HEK293 (cell line): Measurements from ENCODE around the gene SIKE1.
A peak's percentile ranks its signal among the peaks of the same experiment; 100 is the strongest.

Experiments
- CTCF ChIA-PET: fragments of 350-600 bp; formaldehyde crosslinking; extraction: SDS; loops from one replicate; lab custom pipeline; 2021; ENCODE audit warnings: antibody characterized with exemption; lab: Yijun Ruan, JAX
- POLR2A ChIA-PET: fragments of 300-600 bp; formaldehyde crosslinking; extraction: SDS; loops from one replicate; lab custom pipeline; 2020; ENCODE audit warnings: antibody characterized with exemption, inconsistent platforms; lab: Yijun Ruan, JAX
- H3K27ac ChIP-seq: fragments of 200-500 bp; sonication (Bioruptor generic); 2 replicates; pipeline ENCODE4 v1.5.1; 2014; ENCODE audit warnings: low read depth, low read length, control low read depth, inconsistent platforms; ENCODE audit errors: extremely low read depth
- H3K36me3 ChIP-seq, 2 experiments: fragments of 200-500 bp in 1 of 2; sonication (Bioruptor generic) in 1 of 2; 1 replicate in 1 of 2; 2 replicates in 1 of 2; pipeline ENCODE4 v1.5.1; 2014 to 2017; ENCODE audit warnings: inconsistent platforms in 2 of 2, low read length in 2 of 2; ENCODE audit not compliant: control insufficient read depth in 2 of 2, insufficient read depth in 1 of 2
- H3K4me1 ChIP-seq: fragments of 200-500 bp; sonication (Bioruptor generic); 2 replicates; pipeline ENCODE4 v1.5.1; 2014; ENCODE audit warnings: mild to moderate bottlenecking, low read length, inconsistent platforms; ENCODE audit not compliant: control insufficient read depth, insufficient read depth
- H3K4me3 ChIP-seq: 2 replicates; pipeline ENCODE4 v1.5.1; 2011; ENCODE audit warnings: low read depth, mild to moderate bottlenecking, control low read depth, low read length, moderate library complexity
- H3K9me3 ChIP-seq: fragments of 200-500 bp; sonication (Bioruptor generic); 2 replicates; pipeline ENCODE4 v1.5.1; 2014; ENCODE audit warnings: low read depth, low read length, inconsistent platforms; ENCODE audit not compliant: control insufficient read depth, insufficient read depth
- ELK4 ChIP-seq: IDR thresholded peaks from 2 replicates; pipeline ENCODE4 v1.6.1; 2011; ENCODE audit warnings: mild to moderate bottlenecking, low read depth, low read length, borderline replicate concordance
- GLIS2 ChIP-seq: fragments of 450-650 bp; formaldehyde crosslinking; IDR thresholded peaks from 2 replicates; pipeline ENCODE4 v1.5.1; 2016; ENCODE audit warnings: missing biosample characterization, missing genetic modification characterization
- HIC1 ChIP-seq: fragments of 450-650 bp; formaldehyde crosslinking; IDR thresholded peaks from 2 replicates; pipeline ENCODE4 v1.5.1; 2016; ENCODE audit warnings: missing biosample characterization, missing genetic modification characterization
- HOXC10 ChIP-seq: sonication (generic); formaldehyde crosslinking; IDR thresholded peaks from 2 replicates; pipeline ENCODE4 v1.8.1; 2023; ENCODE audit warnings: mild to moderate bottlenecking, missing genetic modification reagents
- INSM2 ChIP-seq: fragments of 450-650 bp; formaldehyde crosslinking; IDR thresholded peaks from 2 replicates; pipeline ENCODE4 v1.5.1; 2016; ENCODE audit warnings: missing biosample characterization, missing genetic modification characterization
- PRDM6 ChIP-seq: fragments of 450-650 bp; formaldehyde crosslinking; IDR thresholded peaks from 2 replicates; pipeline ENCODE4 v1.5.1; 2017; ENCODE audit warnings: missing biosample characterization, missing genetic modification characterization
- REST ChIP-seq: fragments of 450-650 bp; formaldehyde crosslinking; IDR thresholded peaks from 2 replicates; pipeline ENCODE4 v1.5.1; 2016; ENCODE audit warnings: missing biosample characterization, missing genetic modification characterization
- SCRT1 ChIP-seq: fragments of 450-650 bp; formaldehyde crosslinking; IDR thresholded peaks from 2 replicates; pipeline ENCODE4 v1.5.1; 2016; ENCODE audit warnings: missing biosample characterization, missing genetic modification characterization, borderline replicate concordance
- SCRT2 ChIP-seq: fragments of 450-650 bp; formaldehyde crosslinking; IDR thresholded peaks from 2 replicates; pipeline ENCODE4 v1.5.1; 2016; ENCODE audit warnings: missing biosample characterization, missing genetic modification characterization
- TRIM28 ChIP-seq: IDR thresholded peaks from 2 replicates; pipeline ENCODE4 v1.6.1; 2011; ENCODE audit warnings: low read length, control low read depth, borderline replicate concordance
- ZBTB8A ChIP-seq: fragments of 450-650 bp; formaldehyde crosslinking; IDR thresholded peaks from 2 replicates; pipeline ENCODE4 v1.5.1; 2016; ENCODE audit warnings: missing biosample characterization, missing genetic modification characterization
- ZFHX2 ChIP-seq: fragments of 450-650 bp; formaldehyde crosslinking; conservative IDR thresholded peaks from 2 replicates; pipeline ENCODE4 v1.5.1; 2016; ENCODE audit warnings: missing biosample characterization, missing genetic modification characterization
- ZFP37 ChIP-seq: fragments of 450-650 bp; formaldehyde crosslinking; IDR thresholded peaks from 2 replicates; pipeline ENCODE4 v1.5.1; 2016; ENCODE audit warnings: missing biosample characterization, missing genetic modification characterization
- ZNF169 ChIP-seq: fragments of 450-650 bp; formaldehyde crosslinking; IDR thresholded peaks from 2 replicates; pipeline ENCODE4 v1.5.1; 2016; ENCODE audit warnings: missing biosample characterization, missing genetic modification characterization
- ZNF175 ChIP-seq: fragments of 450-650 bp; formaldehyde crosslinking; IDR thresholded peaks from 2 replicates; pipeline ENCODE4 v1.5.1; 2016; ENCODE audit warnings: missing biosample characterization, missing genetic modification characterization
- ZNF239 ChIP-seq: fragments of 450-650 bp; formaldehyde crosslinking; IDR thresholded peaks from 2 replicates; pipeline ENCODE4 v1.5.1; 2016; ENCODE audit warnings: missing biosample characterization, missing genetic modification characterization
- ZNF302 ChIP-seq: fragments of 450-650 bp; formaldehyde crosslinking; IDR thresholded peaks from 2 replicates; pipeline ENCODE4 v1.5.1; 2016; ENCODE audit warnings: missing biosample characterization, missing genetic modification characterization, low read depth
- ZNF416 ChIP-seq: fragments of 450-650 bp; formaldehyde crosslinking; IDR thresholded peaks from 2 replicates; pipeline ENCODE4 v1.5.1; 2016; ENCODE audit warnings: missing biosample characterization, missing genetic modification characterization
- ZNF585B ChIP-seq: fragments of 450-650 bp; formaldehyde crosslinking; IDR thresholded peaks from 2 replicates; pipeline ENCODE4 v1.5.1; 2016; ENCODE audit warnings: missing biosample characterization, missing genetic modification characterization
- ZNF621 ChIP-seq: fragments of 450-650 bp; formaldehyde crosslinking; IDR thresholded peaks from 2 replicates; pipeline ENCODE4 v1.5.1; 2017; ENCODE audit warnings: missing biosample characterization, missing genetic modification characterization
- ZNF623 ChIP-seq: fragments of 450-650 bp; formaldehyde crosslinking; IDR thresholded peaks from 2 replicates; pipeline ENCODE4 v1.5.1; 2016; ENCODE audit warnings: missing biosample characterization, missing genetic modification characterization
- ZNF629 ChIP-seq: fragments of 450-650 bp; formaldehyde crosslinking; IDR thresholded peaks from 2 replicates; pipeline ENCODE4 v1.5.1; 2017; ENCODE audit warnings: missing biosample characterization, missing genetic modification characterization
- ZNF639 ChIP-seq: fragments of 450-650 bp; formaldehyde crosslinking; IDR thresholded peaks from 2 replicates; pipeline ENCODE4 v1.5.1; 2016; ENCODE audit warnings: missing biosample characterization, missing genetic modification characterization

SIKE1 gene

GRCh38 chr1:114750780-114751179, 29.7 kb downstream of the SIKE1 start:
- Histone ChIP-seq H3K27ac (no peak overlapping the region), H3K4me3 (no peak overlapping the region), H3K9me3 (no peaks in the 10 kb centered on the region), H3K4me1 (peaks cover 9% of the 10 kb centered on the region), H3K36me3 (peaks cover 28 to 52% of the 10 kb centered on the region in 2 experiments)
- TF ChIP-seq PRDM6 (peak; percentile 52), SCRT2 (tag by site-specific recombination) (peak; percentile 100), TRIM28 (0 out of 2 replicates have a peak, but pooled peaks have one; percentile 30), ZNF175 (tag by site-specific recombination) (no peak), ZBTB8A (peak; percentile 81), ZNF639 (no peak), ZNF621 (tag by site-specific recombination) (no peak), HIC1 (tag by site-specific recombination) (no peak), ZFP37 (tag by site-specific recombination) (no peak), ZFHX2 (tag by site-specific recombination) (no peak), GLIS2 (tag by site-specific recombination) (no peak), ZNF629 (tag by site-specific recombination) (peak; percentile 41; the same call in 1 of the 2 replicates), SCRT1 (peak; percentile 100)
- ChIA-PET CTCF (interaction anchor here (0.6 to 1.7 kb wide), 6 partner anchors 9 to 845 kb away, joined by 3 to 10 read pairs (median 4); no protein-coding TSS in a partner anchor), POLR2A (interaction anchor here (0.5 kb wide), 1 partner anchor 17 kb away, joined by 4 read pairs; no protein-coding TSS in a partner anchor)

GRCh38 chr1:114749835-114750234, 30.6 kb downstream of the SIKE1 start:
- peaks cover 28 to 58% of the 10 kb centered on the region in 2 experiments for H3K36me3 ChIP-seq
- POLR2A ChIA-PET, result no interaction called here
- TF ChIP-seq HOXC10 (CRISPR knock-in tag) (no peak), ZNF623 (no peak), ZNF416 (tag by site-specific recombination) (no peak), INSM2 (no peak), ZFP37 (tag by site-specific recombination) (no peak), ZNF239 (tag by site-specific recombination) (no peak), ZNF169 (tag by site-specific recombination) (no peak), ZNF302 (tag by site-specific recombination) (no peak), ZNF585B (tag by site-specific recombination) (no peak), ELK4 (no peak), GLIS2 (tag by site-specific recombination) (no peak), TRIM28 (no peak), REST (tag by site-specific recombination) (no peak)

More at GRCh38 chr1:114749835-114750234, 30.6 kb downstream of the SIKE1 start:
- Histone ChIP-seq H3K27ac (no peak overlapping the region), H3K9me3 (no peaks in the 10 kb centered on the region), H3K4me1 (peaks cover 9% of the 10 kb centered on the region), H3K4me3 (no peak overlapping the region)
- CTCF ChIA-PET, result interaction anchor here (0.6 to 1.7 kb wide), 2 partner anchors 12 to 467 kb away, joined by 3 to 10 read pairs; no protein-coding TSS in a partner anchor
